CD14-positive monocyte (primary cell): ENCODE data around the gene ARHGAP32. TPM values are rescaled to one million over a fixed set of nuclear protein-coding genes. Genes with fewer than 3 reads are reported as not detected.
A peak's percentile ranks its signal among the peaks of the same experiment; 100 is the strongest.

Experiments used
- DNase-seq, 3 donors: peaks; one replicate each; pipeline ENCODE4 v3.0.0-alpha.2; 2011 to 2022
- H2AFZ ChIP-seq: 2 replicates; pipeline ENCODE4 v1.6.0; 2012; ENCODE audit warnings: mild to moderate bottlenecking, low read depth, low read length, inconsistent platforms; ENCODE audit not compliant: insufficient read depth, poor library complexity, severe bottlenecking
- H3K27ac ChIP-seq, 2 donors: 1 replicate in 1 of 2; 2 replicates in 1 of 2; pipeline ENCODE4 v1.5.1; 2012 to 2013; ENCODE audit warnings: low read length in 2 of 2, control low read depth in 1 of 2, inconsistent platforms in 1 of 2, low read depth in 1 of 2, mild to moderate bottlenecking in 1 of 2
- H3K27me3 ChIP-seq, 2 donors: one replicate each; pipeline versions ENCODE4 v1.6.0 to v1.6.1; 2011 to 2013; ENCODE audit warnings: low read length in 2 of 2; ENCODE audit not compliant: control insufficient read depth in 2 of 2, insufficient read depth in 2 of 2
- H3K36me3 ChIP-seq, 2 donors: replicated peaks in 1 of 2; 1 replicate in 1 of 2; 2 replicates in 1 of 2; pipeline versions ENCODE4 v1.5.1 to v1.6.1; 2012 to 2013; ENCODE audit warnings: low read length in 2 of 2, control low read depth in 1 of 2, inconsistent platforms in 1 of 2, mild to moderate bottlenecking in 1 of 2; ENCODE audit not compliant: insufficient read depth in 2 of 2, control insufficient read depth in 1 of 2
- H3K4me1 ChIP-seq, 2 donors: 1 replicate in 1 of 2; 2 replicates in 1 of 2; pipeline versions ENCODE4 v1.5.1 to v1.6.1; 2012 to 2013; ENCODE audit warnings: low read length in 2 of 2, control low read depth in 1 of 2, inconsistent platforms in 1 of 2, mild to moderate bottlenecking in 1 of 2, moderate library complexity in 1 of 2; ENCODE audit not compliant: insufficient read depth in 2 of 2, control insufficient read depth in 1 of 2
- H3K4me2 ChIP-seq: replicated peaks from 2 replicates; pipeline ENCODE3; 2012; ENCODE audit warnings: low read length, moderate library complexity, mild to moderate bottlenecking; ENCODE audit not compliant: poor library complexity, severe bottlenecking; ENCODE audit errors: extremely low read depth
- H3K4me3 ChIP-seq, 3 experiments: fragments of 200-600 bp in 1 of 3; sonication (generic) in 1 of 3; replicated peaks in 1 of 3; 1 replicate in 2 of 3; 2 replicates in 1 of 3; pipeline ENCODE4 v1.5.1; 2011 to 2013; ENCODE audit warnings: low read length in 3 of 3, mild to moderate bottlenecking in 3 of 3, control low read depth in 2 of 3, low read depth in 2 of 3, inconsistent platforms in 1 of 3, moderate library complexity in 1 of 3
- H3K79me2 ChIP-seq: 2 replicates; pipeline ENCODE4 v1.6.0; 2012; ENCODE audit warnings: mild to moderate bottlenecking, control low read depth, inconsistent platforms, low read length, moderate library complexity; ENCODE audit not compliant: insufficient read depth
- H3K9ac ChIP-seq: 2 replicates; pipeline ENCODE4 v1.6.0; 2017; ENCODE audit warnings: low read length, mild to moderate bottlenecking; ENCODE audit not compliant: insufficient read depth, poor library complexity, severe bottlenecking
- H3K9me3 ChIP-seq, 2 donors: replicated peaks in 1 of 2; 1 replicate in 1 of 2; 2 replicates in 1 of 2; pipeline versions ENCODE4 v1.5.1 to v1.6.1; 2012 to 2013; ENCODE audit warnings: low read length in 2 of 2, control low read depth in 1 of 2; ENCODE audit not compliant: control insufficient read depth in 1 of 2, insufficient read depth in 1 of 2
- H4K20me1 ChIP-seq: 2 replicates; pipeline ENCODE4 v1.6.0; 2012; ENCODE audit warnings: mild to moderate bottlenecking, low read length, control low read depth, moderate library complexity; ENCODE audit not compliant: insufficient read depth
- H3K27ac Mint-ChIP-seq, 7 donors: one replicate each; pipeline ENCODE4 v1.8.0; 2020; ENCODE audit warnings: mild to moderate bottlenecking in 7 of 7, mixed read lengths in 7 of 7, moderate library complexity in 6 of 7, inconsistent platforms in 2 of 7
- H3K27me3 Mint-ChIP-seq, 3 donors: one replicate each; pipeline ENCODE4 v1.8.0; 2021 to 2022; ENCODE audit warnings: low read depth in 3 of 3, mild to moderate bottlenecking in 3 of 3, mixed read lengths in 3 of 3, moderate library complexity in 3 of 3, inconsistent platforms in 1 of 3
- H3K36me3 Mint-ChIP-seq, 2 donors: one replicate each; pipeline ENCODE4 v1.8.0; 2020; ENCODE audit warnings: mixed read lengths in 2 of 2, inconsistent platforms in 1 of 2, mild to moderate bottlenecking in 1 of 2
- H3K4me1 Mint-ChIP-seq: one replicate; pipeline ENCODE4 v1.8.0; 2020; ENCODE audit warnings: mild to moderate bottlenecking, mixed read lengths
- H3K4me3 Mint-ChIP-seq, 2 donors: one replicate each; pipeline ENCODE4 v1.8.0; 2020; ENCODE audit warnings: mild to moderate bottlenecking in 2 of 2, mixed read lengths in 2 of 2, moderate library complexity in 1 of 2
- H3K9me3 Mint-ChIP-seq, 7 donors: one replicate each; pipeline ENCODE4 v1.8.0; 2020 to 2022; ENCODE audit warnings: mixed read lengths in 7 of 7, mild to moderate bottlenecking in 6 of 7, moderate library complexity in 6 of 7, inconsistent platforms in 2 of 7
- WGBS: methylation state at CpG from one replicate; pipeline ENCODE4 v1.1.5; 2013; ENCODE audit warnings: missing lambda C conversion rate; ENCODE audit not compliant: insufficient coverage; 5-methylcytosine and 5-hydroxymethylcytosine counted together
- intact Hi-C, 2 donors: fragments of 100-400 bp; cut with micrococcal nuclease; formaldehyde crosslinking; loops; one replicate each; pipeline versions ENCODE4 v1.15.0 to v1.15.1; 2023
- polyA plus RNA-seq, 3 donors: library from polyadenylated mRNA; depleted of rRNA in 1 of 3; unstranded in 2 of 3; stranded (reverse) in 1 of 3; fragments of 300-500 nt in 2 of 3; fragments of >200 nt in 1 of 3; fragmentation: Illumina TruSeq in 2 of 3; gene quantifications; 1 replicate in 2 of 3; 2 replicates in 1 of 3; pipeline ENCODE4 v1.2.3, GENCODE V29; 2012 to 2021
- TF ChIP-seq, protein P1 (sequence below): fragments of 200-600 bp; IDR thresholded peaks from one replicate; pipeline ENCODE4 v1.8.0; 2022; ENCODE audit warnings: antibody characterized with exemption, mild to moderate bottlenecking

Gene ARHGAP32
- polyA plus RNA-seq, 3 donors = 0.13 to 3.4 (median 0.72) TPM

DNA sequence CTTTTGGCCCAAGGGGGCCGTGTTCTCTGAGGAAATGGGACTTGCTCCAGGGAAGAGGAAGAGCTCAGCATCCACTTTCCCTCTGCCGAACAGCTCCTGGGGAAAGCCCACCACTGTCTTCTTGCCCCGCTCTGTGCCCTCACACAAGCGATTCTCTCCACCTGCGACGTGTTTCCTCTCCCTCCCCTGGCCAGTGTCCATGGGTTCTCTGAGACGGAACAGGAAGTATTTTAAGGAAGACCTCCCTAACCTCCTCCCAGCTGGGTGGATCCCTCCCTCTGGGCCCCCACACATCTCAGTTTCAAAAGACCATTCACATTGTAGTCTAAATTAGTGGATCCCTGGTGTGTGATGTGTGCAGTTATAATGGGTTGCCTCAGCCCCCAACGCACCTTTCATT, 251.0 kb downstream of the ARHGAP32 start:
- no peaks in the 10 kb centered on the region for H3K36me3 Mint-ChIP-seq
- Histone ChIP-seq H3K4me3 (no peak overlapping the region), H3K27me3 (no peaks in the 10 kb centered on the region), H3K9ac (no peak overlapping the region), H3K4me1 (peaks cover 0 to 5% of the 10 kb centered on the region in 2 donors), H3K4me2 (no peak overlapping the region), H3K27ac (no peak overlapping the region), H3K9me3 (no peaks in the 10 kb centered on the region), H3K79me2 (no peaks in the 10 kb centered on the region), H3K36me3 (no peaks in the 10 kb centered on the region), H4K20me1 (no peaks in the 10 kb centered on the region), H2AFZ (peak overlapping the region; percentile 41)
- WGBS = 71% methylated on average over 1 of the region's 8 CpGs
- H3K27ac Mint-ChIP-seq = peak overlapping the region in 1 of 7 donors; percentile 21
- H3K27me3 Mint-ChIP-seq = peaks cover 3 to 6% (median 6%) of the 10 kb centered on the region in 3 donors
- H3K9me3 Mint-ChIP-seq = no peaks in the 10 kb centered on the region
- intact Hi-C loops = no loop called here
- DNase-seq = no peak
- TF ChIP-seq, protein P1, sequence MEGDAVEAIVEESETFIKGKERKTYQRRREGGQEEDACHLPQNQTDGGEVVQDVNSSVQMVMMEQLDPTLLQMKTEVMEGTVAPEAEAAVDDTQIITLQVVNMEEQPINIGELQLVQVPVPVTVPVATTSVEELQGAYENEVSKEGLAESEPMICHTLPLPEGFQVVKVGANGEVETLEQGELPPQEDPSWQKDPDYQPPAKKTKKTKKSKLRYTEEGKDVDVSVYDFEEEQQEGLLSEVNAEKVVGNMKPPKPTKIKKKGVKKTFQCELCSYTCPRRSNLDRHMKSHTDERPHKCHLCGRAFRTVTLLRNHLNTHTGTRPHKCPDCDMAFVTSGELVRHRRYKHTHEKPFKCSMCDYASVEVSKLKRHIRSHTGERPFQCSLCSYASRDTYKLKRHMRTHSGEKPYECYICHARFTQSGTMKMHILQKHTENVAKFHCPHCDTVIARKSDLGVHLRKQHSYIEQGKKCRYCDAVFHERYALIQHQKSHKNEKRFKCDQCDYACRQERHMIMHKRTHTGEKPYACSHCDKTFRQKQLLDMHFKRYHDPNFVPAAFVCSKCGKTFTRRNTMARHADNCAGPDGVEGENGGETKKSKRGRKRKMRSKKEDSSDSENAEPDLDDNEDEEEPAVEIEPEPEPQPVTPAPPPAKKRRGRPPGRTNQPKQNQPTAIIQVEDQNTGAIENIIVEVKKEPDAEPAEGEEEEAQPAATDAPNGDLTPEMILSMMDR = no peak
- peak overlapping the region in 1 of 2 donors; percentile 69 for H3K4me3 Mint-ChIP-seq
- H3K4me1 Mint-ChIP-seq = peaks cover 9% of the 10 kb centered on the region

DNA sequence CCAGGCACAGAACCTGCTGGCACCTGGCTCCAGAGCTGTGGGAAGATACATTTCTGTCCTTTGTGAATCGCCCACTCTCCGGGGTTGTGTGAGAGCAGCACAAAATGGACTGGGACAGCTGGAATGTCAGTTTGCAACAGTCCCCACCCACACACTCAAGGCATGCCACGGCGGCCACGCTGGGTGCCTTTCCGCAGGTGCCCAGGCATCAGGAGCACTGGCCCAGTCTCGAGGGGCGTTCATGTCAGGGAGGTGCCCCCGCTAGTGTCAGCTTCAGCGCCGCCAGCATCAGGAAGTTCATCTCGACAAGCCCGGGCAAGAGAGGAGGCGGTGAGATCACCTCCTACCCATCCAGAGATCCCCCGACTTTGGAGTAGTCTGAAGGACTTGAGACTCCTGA, 251.5 kb downstream of the ARHGAP32 start:
- Histone ChIP-seq H3K9me3 (no peaks in the 10 kb centered on the region), H3K4me2 (no peak overlapping the region), H4K20me1 (no peaks in the 10 kb centered on the region), H3K4me1 (peaks cover 0 to 5% of the 10 kb centered on the region in 2 donors), H3K27ac (no peak overlapping the region), H3K4me3 (no peak overlapping the region), H3K27me3 (no peaks in the 10 kb centered on the region), H3K9ac (no peak overlapping the region), H3K36me3 (no peaks in the 10 kb centered on the region), H2AFZ (peak overlapping the region; percentile 41), H3K79me2 (no peaks in the 10 kb centered on the region)
- intact Hi-C loops = no loop called here
- Mint-ChIP-seq H3K4me3 (no peak overlapping the region), H3K36me3 (no peaks in the 10 kb centered on the region), H3K27ac (no peak overlapping the region), H3K4me1 (peaks cover 9% of the 10 kb centered on the region), H3K9me3 (no peaks in the 10 kb centered on the region), H3K27me3 (peaks cover 3 to 6% (median 4%) of the 10 kb centered on the region in 3 donors)
- DNase-seq = no peak
- TF ChIP-seq, protein P1 = no peak
- 99% methylated on average over 8 of the region's 15 CpGs for whole genome bisulfite sequencing
